ENCODE results near the gene SLC5A2.

DNA sequence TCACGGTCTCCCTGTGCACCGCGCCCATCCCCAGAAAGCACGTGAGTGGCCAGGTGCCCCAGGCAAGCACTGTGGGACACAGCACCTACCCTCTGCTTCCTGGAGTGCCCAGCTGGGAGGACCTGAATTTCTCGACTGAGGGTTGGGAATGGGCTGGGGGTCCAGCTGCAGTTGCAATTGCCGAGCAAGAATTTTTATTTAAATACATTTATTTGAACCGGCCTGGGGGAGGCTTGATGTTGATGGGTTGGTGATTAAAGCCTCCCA, 6.3 kb downstream of the SLC5A2 start:
- no peak for TF ChIP-seq EZH2 (IDR thresholded peaks at IDR 0.05; ENCODE audit: insufficient read depth, poor library complexity, severe bottlenecking)
- TF ChIP-seq EZH2phosphoT487 (IDR thresholded peaks at IDR 0.05; ENCODE audit: insufficient read depth, low read depth) = no peak

All from GM23248 (cell line).